NAMALWA (cell line): ENCODE results near the gene SAFB.
"Not testable (repeated sequence)": the region's sequence is repeated elsewhere in the genome, so short reads cannot be mapped to it uniquely, and the experiment has no call there.

Experiments used
- DNase-seq: peaks from one replicate; pipeline ENCODE4 v3.0.0-alpha.2; 2015; ENCODE audit warnings: low spot score

SAFB gene

GRCh38 chr19:5684694-5685430 lies 62.0 kb downstream of the SAFB start:
- DNase-seq, result no peak

- DNase-seq, result no peak
Measured at GRCh38 chr19:5686326-5686646, 63.4 kb downstream of the SAFB start.

GRCh38 chr19:5686647-5687359 lies 63.9 kb downstream of the SAFB start:
- DNase-seq, result peak; percentile 97

GRCh38 chr19:5687360-5688198 lies 64.7 kb downstream of the SAFB start:
- no peak for DNase-seq

- not testable (repeated sequence) for DNase-seq
Measured at GRCh38 chr19:5688262-5688881, 65.5 kb downstream of the SAFB start.

- peak; percentile 96 for DNase-seq
Measured at GRCh38 chr19:5690125-5690954, 67.5 kb downstream of the SAFB start, which contains the start of gene RPL36. Gene RPL36, plus strand, starts transcription at chr19:5690295. Its CDS starts 213 bp downstream, at chr19:5690508.

GRCh38 chr19:5690955-5691821 lies 68.3 kb downstream of the SAFB start:
- peak; percentile 55 for DNase-seq

- DNase-seq, result peak; percentile 39
Measured at GRCh38 chr19:5691822-5692722, 69.2 kb downstream of the SAFB start.

GRCh38 chr19:5692723-5693194 lies 69.9 kb downstream of the SAFB start:
- DNase-seq, result no peak

- peak; percentile 33 for DNase-seq
Measured at GRCh38 chr19:5693195-5694166, 70.6 kb downstream of the SAFB start.

- no peak for DNase-seq
Measured at GRCh38 chr19:5694167-5694955, 71.5 kb downstream of the SAFB start.

GRCh38 chr19:5694956-5695648 lies 72.2 kb downstream of the SAFB start:
- no peak for DNase-seq

GRCh38 chr19:5695649-5696195 lies 72.8 kb downstream of the SAFB start:
- DNase-seq, result peak; percentile 44

- DNase-seq, result no peak
Measured at GRCh38 chr19:5696196-5697021, 73.5 kb downstream of the SAFB start.
